IMR-90 (cell line): ENCODE results near the gene TPX2. TPM values are rescaled to one million over a fixed set of nuclear protein-coding genes. Genes with fewer than 3 reads are reported as not detected.

Source experiments
- ATAC-seq: fragments of 200-7000 bp; cut with Tn5 transposase; 2 replicates; pipeline ENCODE4 v1.9.1; 2020; ENCODE audit warnings: low read depth, mild to moderate bottlenecking, moderate library complexity
- BruUV-seq: library from RNA; stranded (reverse); fragments of 400-500 nt; replicated peaks from 2 replicates; lab custom pipeline; 2021; lab: Mats Ljungman, UMichigan
- CTCF ChIA-PET: fragments of 300-600 bp; formaldehyde crosslinking; extraction: SDS; loops from one replicate; lab custom pipeline; 2021; ENCODE audit warnings: antibody characterized with exemption; lab: Yijun Ruan, JAX
- POLR2A ChIA-PET: fragments of 300-600 bp; sonication (Branson Sonifier 250); formaldehyde crosslinking; loops from one replicate; lab custom pipeline; 2022; ENCODE audit warnings: antibody characterized with exemption; ENCODE audit not compliant: unreplicated experiment; lab: Charles Lee
- DNase-seq: peaks from one replicate; pipeline ENCODE4 v3.0.0; 2013
- H2AFZ ChIP-seq: replicated peaks from 2 replicates; pipeline ENCODE3; 2013; ENCODE audit warnings: low read length, mild to moderate bottlenecking; ENCODE audit not compliant: poor library complexity
- H2AK5ac ChIP-seq: 2 replicates; pipeline ENCODE4 v1.6.1; 2013; ENCODE audit warnings: low read depth, low read length, inconsistent platforms
- H2AK9ac ChIP-seq: replicated peaks from 2 replicates; pipeline ENCODE3; 2013; ENCODE audit warnings: mild to moderate bottlenecking, low read depth, low read length, moderate library complexity; ENCODE audit not compliant: poor library complexity
- H2BK120ac ChIP-seq: 2 replicates; pipeline ENCODE4 v1.6.1; 2013; ENCODE audit warnings: low read depth, low read length, inconsistent platforms
- H2BK15ac ChIP-seq: 3 replicates; pipeline ENCODE4 v1.6.1; 2013; ENCODE audit warnings: low read depth, low read length, inconsistent platforms
- H2BK20ac ChIP-seq: 2 replicates; pipeline ENCODE4 v1.6.1; 2013; ENCODE audit warnings: low read depth, mild to moderate bottlenecking, inconsistent platforms, low read length, moderate library complexity
- H2BK5ac ChIP-seq: 2 replicates; pipeline ENCODE4 v1.6.1; 2013; ENCODE audit warnings: mild to moderate bottlenecking, low read depth, low read length, inconsistent platforms; ENCODE audit not compliant: poor library complexity, severe bottlenecking
- H3K14ac ChIP-seq: replicated peaks from 2 replicates; pipeline ENCODE4 v1.6.1; 2013; ENCODE audit warnings: low read depth, low read length, inconsistent platforms
- H3K18ac ChIP-seq: 2 replicates; pipeline ENCODE4 v1.6.1; 2013; ENCODE audit warnings: low read depth, low read length, control low read depth
- H3K23ac ChIP-seq: 2 replicates; pipeline ENCODE4 v1.6.1; 2013; ENCODE audit warnings: low read depth, low read length, inconsistent platforms
- H3K27ac ChIP-seq: 2 replicates; pipeline ENCODE4 v1.5.1; 2013; ENCODE audit warnings: mild to moderate bottlenecking, control low read depth, low read length; ENCODE audit not compliant: insufficient read depth
- H3K27me3 ChIP-seq: 2 replicates; pipeline ENCODE4 v1.6.1; 2013; ENCODE audit warnings: low read length; ENCODE audit not compliant: control insufficient read depth, insufficient read depth
- H3K36me3 ChIP-seq: 2 replicates; pipeline ENCODE4 v1.6.1; 2013; ENCODE audit warnings: low read length, mixed read lengths; ENCODE audit not compliant: control insufficient read depth, insufficient read depth
- H3K4ac ChIP-seq: 2 replicates; pipeline ENCODE4 v1.6.1; 2013; ENCODE audit warnings: low read depth, low read length, inconsistent platforms
- H3K4me1 ChIP-seq: 2 replicates; pipeline ENCODE4 v1.6.1; 2013; ENCODE audit warnings: low read length, mixed read lengths; ENCODE audit not compliant: control insufficient read depth, insufficient read depth
- H3K4me2 ChIP-seq: 2 replicates; pipeline ENCODE4 v1.6.1; 2013; ENCODE audit warnings: low read depth, mild to moderate bottlenecking, control low read depth, low read length, moderate library complexity
- H3K4me3 ChIP-seq: 2 replicates; pipeline ENCODE4 v1.5.1; 2013; ENCODE audit warnings: low read depth, mild to moderate bottlenecking, control low read depth, low read length, moderate library complexity; ENCODE audit not compliant: insufficient read depth
- H3K56ac ChIP-seq: 2 replicates; pipeline ENCODE4 v1.6.1; 2013; ENCODE audit warnings: low read length, inconsistent platforms; ENCODE audit not compliant: insufficient read depth; ENCODE audit errors: extremely low read depth
- H3K79me1 ChIP-seq, 2 experiments: 2 replicates each; pipeline ENCODE4 v1.6.1; 2013; ENCODE audit warnings: low read length in 2 of 2, inconsistent platforms in 1 of 2, low read depth in 1 of 2
- H3K9ac ChIP-seq: 2 replicates; pipeline ENCODE4 v1.6.1; 2013; ENCODE audit warnings: low read depth, low read length, control low read depth
- H3K9me1 ChIP-seq: 2 replicates; pipeline ENCODE4 v1.6.1; 2013; ENCODE audit warnings: low read length, inconsistent platforms; ENCODE audit not compliant: insufficient read depth
- H3K9me3 ChIP-seq: 2 replicates; pipeline ENCODE4 v1.6.1; 2013; ENCODE audit warnings: low read length; ENCODE audit not compliant: control insufficient read depth, insufficient read depth
- H4K20me1 ChIP-seq: 2 replicates; pipeline ENCODE4 v1.6.1; 2013; ENCODE audit warnings: low read length, inconsistent platforms; ENCODE audit not compliant: insufficient read depth
- H4K5ac ChIP-seq: 2 replicates; pipeline ENCODE4 v1.6.1; 2013; ENCODE audit warnings: mild to moderate bottlenecking, low read depth, low read length, control low read depth
- H4K8ac ChIP-seq, 2 experiments: 2 replicates each; pipeline ENCODE4 v1.6.1; 2013; ENCODE audit warnings: low read depth in 2 of 2, low read length in 2 of 2, control low read depth in 1 of 2, inconsistent platforms in 1 of 2
- H4K91ac ChIP-seq: 2 replicates; pipeline ENCODE4 v1.6.1; 2013; ENCODE audit warnings: low read depth, low read length, inconsistent platforms; ENCODE audit not compliant: insufficient read depth
- BHLHE40 ChIP-seq: fragments of 150-350 bp; IDR thresholded peaks from 2 replicates; pipeline ENCODE4 v1.6.1; 2016; ENCODE audit warnings: mild to moderate bottlenecking, low read depth, low read length
- CEBPB ChIP-seq: IDR thresholded peaks from 2 replicates; pipeline ENCODE4 v1.6.1; 2012; ENCODE audit warnings: low read depth, low read length, improper control_type of control experiment
- FOS ChIP-seq: fragments of 150-350 bp; IDR thresholded peaks from 2 replicates; pipeline ENCODE4 v1.6.1; 2016; ENCODE audit warnings: low read depth, low read length
- MAFK ChIP-seq: IDR thresholded peaks from 2 replicates; pipeline ENCODE4 v1.6.1; 2012; ENCODE audit warnings: low read depth, low read length, improper control_type of control experiment
- MAZ ChIP-seq: IDR thresholded peaks from 2 replicates; pipeline ENCODE4 v1.6.1; 2012; ENCODE audit warnings: low read depth, mild to moderate bottlenecking, low read length, improper control_type of control experiment, moderate library complexity, borderline replicate concordance
- MXI1 ChIP-seq: IDR thresholded peaks from 2 replicates; pipeline ENCODE4 v1.6.1; 2012; ENCODE audit warnings: low read depth, mild to moderate bottlenecking, low read length, moderate library complexity, borderline replicate concordance
- NFE2L2 ChIP-seq: fragments of 150-350 bp; IDR thresholded peaks from 2 replicates; pipeline ENCODE4 v1.6.1; 2016; ENCODE audit warnings: low read depth, mild to moderate bottlenecking, low read length
- POLR2A ChIP-seq: IDR thresholded peaks from 2 replicates; pipeline ENCODE4 v1.6.1; 2012; ENCODE audit warnings: mild to moderate bottlenecking, low read depth, low read length
- RAD21 ChIP-seq: IDR thresholded peaks from 2 replicates; pipeline ENCODE4 v1.6.1; 2012; ENCODE audit warnings: low read length, improper control_type of control experiment
- RCOR1 ChIP-seq: IDR thresholded peaks from 2 replicates; pipeline ENCODE4 v1.6.1; 2012; ENCODE audit warnings: mild to moderate bottlenecking, low read length, improper control_type of control experiment; ENCODE audit not compliant: insufficient replicate concordance
- RFX5 ChIP-seq: IDR thresholded peaks from 2 replicates; pipeline ENCODE4 v1.8.0; 2012; ENCODE audit warnings: low read depth, mild to moderate bottlenecking, low read length, moderate library complexity
- SMC3 ChIP-seq: fragments of 150-350 bp; IDR thresholded peaks from 2 replicates; pipeline ENCODE4 v1.6.1; 2016; ENCODE audit warnings: low read depth, mild to moderate bottlenecking, antibody characterized with exemption, low read length, moderate library complexity
- WGBS, 2 experiments: methylation state at CpG; one replicate each; pipeline versions ENCODE4 v1.1.5 to v1.1.7; 2013; ENCODE audit warnings: missing lambda C conversion rate in 2 of 2; ENCODE audit not compliant: insufficient read length in 1 of 2; ENCODE audit errors: extremely low coverage in 2 of 2; 5-methylcytosine and 5-hydroxymethylcytosine counted together
- dilution Hi-C: fragments of 300-500 bp; cut with HindIII; formaldehyde crosslinking; loops from one replicate; pipeline ENCODE4 v1.14.3; 2018; ENCODE audit warnings: low sequenced_read_pairs; ENCODE audit not compliant: unreplicated experiment
- in situ Hi-C: fragments of 300-500 bp; cut with MboI; formaldehyde crosslinking; loops from 3 replicates; pipeline ENCODE4 v1.14.3; 2019; ENCODE audit warnings: low sequenced_read_pairs, inconsistent platforms, mixed read lengths
- intact Hi-C: fragments of 100-400 bp; cut with micrococcal nuclease; formaldehyde crosslinking; loops from 2 replicates; pipeline ENCODE4 v1.10.0; 2022
- polyA plus RNA-seq, 3 experiments: library from polyadenylated mRNA; depleted of rRNA; stranded (reverse); fragments of >200 nt; gene quantifications; 2 replicates each; pipeline ENCODE4 v1.2.3, GENCODE V29; 2012; ENCODE audit warnings: low replicate concordance in 1 of 3
- total RNA-seq: library from RNA; depleted of rRNA; stranded (reverse); fragments of >200 nt; gene quantifications from 2 replicates; pipeline ENCODE4 v1.2.3, GENCODE V29; 2012
- TF ChIP-seq, protein P1 (sequence below): fragments of 150-350 bp; IDR thresholded peaks from 2 replicates; pipeline ENCODE4 v1.6.1; 2016; ENCODE audit warnings: low read depth, mild to moderate bottlenecking, low read length, moderate library complexity, borderline replicate concordance
- TF ChIP-seq, protein P2 (sequence below): fragments of 150-350 bp; IDR thresholded peaks from 2 replicates; pipeline ENCODE4 v1.6.1; 2017; ENCODE audit warnings: mild to moderate bottlenecking, antibody characterized with exemption, low read length, low read depth

TPX2 gene
- total and polyA plus RNA-seq, 2 of the 4 experiments (the other 2 are of a cell fraction): 28.5 to 72.2 TPM

DNA sequence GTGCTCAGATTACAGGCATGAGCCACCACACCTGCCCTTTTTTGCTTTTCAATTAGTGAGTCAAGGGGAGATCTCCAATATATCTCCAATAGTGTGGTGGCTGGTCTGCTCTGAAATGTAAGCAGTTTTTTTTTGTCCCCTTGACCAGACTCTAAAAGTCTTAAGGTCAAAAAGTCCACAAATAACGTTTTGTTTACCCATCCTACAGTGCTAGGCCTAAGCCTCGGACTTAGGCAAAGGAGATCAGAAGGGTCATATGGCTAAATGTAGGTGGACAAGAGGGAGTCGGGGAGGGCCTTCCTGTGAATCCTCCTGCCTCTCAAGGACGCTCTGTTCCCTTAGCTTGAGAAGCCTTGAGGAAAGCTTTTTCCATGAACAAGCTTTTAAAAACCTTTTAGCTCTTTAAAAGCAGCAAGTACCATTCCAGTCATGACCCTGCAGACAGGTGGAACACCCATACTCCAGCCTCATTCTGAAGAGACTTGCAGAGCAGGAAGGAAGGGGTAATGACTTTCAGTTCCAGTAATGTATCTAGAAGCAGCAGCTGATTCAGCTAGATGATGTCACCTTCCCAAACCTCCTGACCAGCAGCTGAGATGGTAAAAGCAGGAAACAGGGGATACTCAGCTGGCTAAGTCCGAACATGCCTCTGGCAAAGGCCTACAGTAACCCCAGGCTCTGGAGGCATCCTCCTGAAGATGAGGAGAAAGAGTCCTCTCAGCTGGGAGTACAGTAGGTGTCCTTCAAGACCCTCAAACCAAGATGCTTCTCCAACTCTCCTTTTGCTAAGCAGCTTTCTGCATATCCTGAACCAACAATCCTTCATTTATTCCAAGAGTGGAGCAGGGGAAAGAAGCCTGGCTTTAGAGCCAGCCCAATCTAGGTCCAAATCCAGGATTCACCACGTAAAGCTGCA, 40.0 kb upstream of the TPX2 start:
- DNase-seq: peak; percentile 98
- intact Hi-C loops: no loop called here
- TF ChIP-seq MAFK (peak; percentile 72), SMC3 (no peak), BHLHE40 (no peak), RCOR1 (peak; percentile 53), FOS (no peak), POLR2A (no peak), MAZ (no peak), CEBPB (peak; percentile 37; the same call in 1 of the 2 replicates), RFX5 (no peak), RAD21 (0 out of 2 replicates have a peak, but pooled peaks have one; percentile 7), MXI1 (0 out of 2 replicates have a peak, but pooled peaks have one; percentile 20), NFE2L2 (no peak)
- TF ChIP-seq, protein P1, sequence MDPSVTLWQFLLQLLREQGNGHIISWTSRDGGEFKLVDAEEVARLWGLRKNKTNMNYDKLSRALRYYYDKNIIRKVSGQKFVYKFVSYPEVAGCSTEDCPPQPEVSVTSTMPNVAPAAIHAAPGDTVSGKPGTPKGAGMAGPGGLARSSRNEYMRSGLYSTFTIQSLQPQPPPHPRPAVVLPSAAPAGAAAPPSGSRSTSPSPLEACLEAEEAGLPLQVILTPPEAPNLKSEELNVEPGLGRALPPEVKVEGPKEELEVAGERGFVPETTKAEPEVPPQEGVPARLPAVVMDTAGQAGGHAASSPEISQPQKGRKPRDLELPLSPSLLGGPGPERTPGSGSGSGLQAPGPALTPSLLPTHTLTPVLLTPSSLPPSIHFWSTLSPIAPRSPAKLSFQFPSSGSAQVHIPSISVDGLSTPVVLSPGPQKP: no peak
- TF ChIP-seq, protein P2, sequence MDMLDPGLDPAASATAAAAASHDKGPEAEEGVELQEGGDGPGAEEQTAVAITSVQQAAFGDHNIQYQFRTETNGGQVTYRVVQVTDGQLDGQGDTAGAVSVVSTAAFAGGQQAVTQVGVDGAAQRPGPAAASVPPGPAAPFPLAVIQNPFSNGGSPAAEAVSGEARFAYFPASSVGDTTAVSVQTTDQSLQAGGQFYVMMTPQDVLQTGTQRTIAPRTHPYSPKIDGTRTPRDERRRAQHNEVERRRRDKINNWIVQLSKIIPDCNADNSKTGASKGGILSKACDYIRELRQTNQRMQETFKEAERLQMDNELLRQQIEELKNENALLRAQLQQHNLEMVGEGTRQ: peak; percentile 45; the same call in 1 of the 2 replicates

More for the DNA sequence above, 40.0 kb upstream of the TPX2 start:
- peak overlapping the region; percentile 96 for H2AK5ac ChIP-seq
- peak overlapping the region; percentile 93 for H3K56ac ChIP-seq
- peak overlapping the region; percentile 97 for H3K27ac ChIP-seq
- peak overlapping the region; percentile 91 to 97 for H4K8ac ChIP-seq
- peak overlapping the region; percentile 96 for H2BK120ac ChIP-seq
- BruUV-seq: TSS peak; percentile 4
- no CpG with 5 or more reads among the region's 6 CpGs for WGBS, 2 experiments
- H4K5ac ChIP-seq: peak overlapping the region; percentile 96
- peak overlapping the region; percentile 58 for H2AFZ ChIP-seq
- H4K91ac ChIP-seq: peak overlapping the region; percentile 99
- peak overlapping the region; percentile 97 for H2BK15ac ChIP-seq
- H3K23ac ChIP-seq: peak overlapping the region; percentile 96
- H3K9me3 ChIP-seq: no peaks in the 10 kb centered on the region
- CTCF ChIA-PET: interaction anchor here (0.9 to 1.6 kb wide), 2 partner anchors 37 to 65 kb away, joined by 3 to 6 read pairs; no protein-coding TSS in a partner anchor
- in situ Hi-C loops (no loop called here), dilution Hi-C loops (no loop called here)
- peak overlapping the region; percentile 98 for H3K18ac ChIP-seq
- H4K20me1 ChIP-seq: no peaks in the 10 kb centered on the region
- H2BK20ac ChIP-seq: peak overlapping the region; percentile 97
- POLR2A ChIA-PET: interaction anchor here (0.7 to 0.9 kb wide), 2 partner anchors 13 to 23 kb away, joined by 3 read pairs; no protein-coding TSS in a partner anchor
- peak; percentile 91 for ATAC-seq
- peak overlapping the region; percentile 22 for H3K4me2 ChIP-seq
- H2BK5ac ChIP-seq: peak overlapping the region; percentile 98
- H3K14ac ChIP-seq: peak overlapping the region; percentile 96
- peaks cover 32% of the 10 kb centered on the region for H3K4me1 ChIP-seq
- H3K36me3 ChIP-seq: peaks cover 3% of the 10 kb centered on the region
- peak overlapping the region; percentile 65 for H3K9ac ChIP-seq
- H3K27me3 ChIP-seq: no peaks in the 10 kb centered on the region
- H3K4ac ChIP-seq: peak overlapping the region; percentile 97
- peak overlapping the region; percentile 74 for H2AK9ac ChIP-seq
- no peak overlapping the region for H3K4me3 ChIP-seq
- H3K79me1 ChIP-seq: peaks cover 31 to 67% of the 10 kb centered on the region in 2 experiments
- H3K9me1 ChIP-seq: peaks cover 33% of the 10 kb centered on the region
